Muscle of leg (tissue), 11 donors: ENCODE measurements around the gene PHACTR3. TPM values are rescaled to one million over a fixed set of nuclear protein-coding genes. Genes with fewer than 3 reads are reported as not detected.

Source experiments
- DNase-seq: peaks from one replicate; pipeline ENCODE4 v3.0.0; 2013
- H3K27ac ChIP-seq: one replicate; pipeline ENCODE4 v1.5.1; 2013; ENCODE audit warnings: mild to moderate bottlenecking, low read length, control low read depth
- H3K27me3 ChIP-seq: one replicate; pipeline ENCODE4 v1.6.1; 2013; ENCODE audit warnings: low read length; ENCODE audit not compliant: control insufficient read depth, insufficient read depth
- H3K36me3 ChIP-seq: one replicate; pipeline ENCODE4 v1.6.1; 2013; ENCODE audit warnings: low read length; ENCODE audit not compliant: control insufficient read depth, insufficient read depth
- H3K4me1 ChIP-seq: one replicate; pipeline ENCODE4 v1.6.1; 2013; ENCODE audit warnings: low read length; ENCODE audit not compliant: control insufficient read depth, insufficient read depth
- H3K4me3 ChIP-seq: one replicate; pipeline ENCODE4 v1.5.1; 2013; ENCODE audit warnings: low read length, control low read depth
- H3K9me3 ChIP-seq: replicated peaks from 2 replicates; pipeline ENCODE4 v1.6.1; 2013; ENCODE audit warnings: low read depth, low read length; ENCODE audit not compliant: control insufficient read depth
- WGBS: methylation state at CpG from one replicate; pipeline ENCODE4 v1.1.5; 2013; ENCODE audit warnings: missing lambda C conversion rate; ENCODE audit not compliant: insufficient coverage; 5-methylcytosine and 5-hydroxymethylcytosine counted together
- polyA plus RNA-seq, 8 donors: library from polyadenylated mRNA; unstranded; fragments of 120-200 nt; gene quantifications; one replicate each; pipeline versions ENCODE4 v1.2.1 to v1.2.3, GENCODE V29; 2013; ENCODE audit warnings: inconsistent platforms in 1 of 8, low replicate concordance in 1 of 8; ENCODE audit not compliant: insufficient read length in 8 of 8, insufficient read depth in 1 of 8
- total RNA-seq: library from RNA; stranded (reverse); fragments of 120-200 nt; gene quantifications from one replicate; pipeline ENCODE4 v1.2.4, GENCODE V29; 2013

PHACTR3 gene
- total and polyA plus RNA-seq, 9 donors = 4.7 to 17.0 (median 9.9) TPM

DNA sequence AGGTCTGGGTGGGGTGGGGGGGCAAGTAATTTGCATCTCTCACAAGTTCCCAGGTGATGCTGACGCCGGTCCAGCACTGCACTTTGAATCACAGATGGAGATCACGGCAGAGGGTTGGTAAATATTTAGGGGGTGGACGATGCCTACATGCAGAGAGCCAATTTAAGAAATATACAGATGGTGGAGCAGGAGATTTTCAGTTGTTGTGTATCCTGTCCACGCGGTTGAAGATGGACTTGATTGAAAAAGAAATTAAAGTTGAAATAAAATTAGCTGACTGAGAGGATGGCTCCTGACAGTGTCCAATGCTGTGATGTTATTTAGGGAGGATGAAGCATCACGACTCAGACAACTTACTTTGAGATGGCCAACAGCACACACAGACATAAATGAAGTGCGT, 74.6 kb downstream of the PHACTR3 start:
- no peak overlapping the region for H3K27ac ChIP-seq
- H3K27me3 ChIP-seq = peaks cover 2% of the 10 kb centered on the region
- no peaks in the 10 kb centered on the region for H3K4me1 ChIP-seq
- DNase-seq = no peak
- H3K9me3 ChIP-seq = no peaks in the 10 kb centered on the region
- 64% methylated on average over 6 of the region's 8 CpGs for WGBS
- no peak overlapping the region for H3K4me3 ChIP-seq
- no peaks in the 10 kb centered on the region for H3K36me3 ChIP-seq

DNA sequence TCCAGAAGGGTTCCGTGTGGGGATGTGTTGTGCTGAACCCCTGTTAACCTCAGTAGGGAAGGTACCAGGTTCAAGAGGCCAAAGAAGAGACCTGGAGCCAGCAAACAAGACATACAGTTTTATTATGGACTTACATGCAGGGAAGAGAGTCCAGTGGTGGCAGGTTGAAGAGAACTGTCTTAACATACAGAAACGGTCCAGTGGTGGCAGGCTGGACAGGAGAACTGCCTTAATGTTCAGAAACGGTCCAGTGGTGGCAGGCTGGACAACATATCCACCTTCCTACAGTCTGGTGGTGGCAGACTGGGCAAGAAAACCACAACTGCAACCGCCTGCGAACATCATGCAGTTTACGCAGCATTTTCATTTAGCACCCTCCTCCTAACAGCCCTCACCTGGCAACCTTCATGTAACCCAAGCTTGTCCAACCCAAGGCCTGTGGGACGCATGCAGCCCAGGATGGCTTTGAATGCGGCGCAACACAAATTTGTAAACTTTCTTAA, 75.9 kb downstream of the PHACTR3 start:
- H3K4me3 ChIP-seq = no peak overlapping the region
- no peak overlapping the region for H3K27ac ChIP-seq
- H3K27me3 ChIP-seq = peaks cover 2% of the 10 kb centered on the region
- no peaks in the 10 kb centered on the region for H3K4me1 ChIP-seq
- no peaks in the 10 kb centered on the region for H3K36me3 ChIP-seq
- no peaks in the 10 kb centered on the region for H3K9me3 ChIP-seq
- WGBS = 93% methylated on average over 4 of the region's 9 CpGs
- DNase-seq = no peak

DNA sequence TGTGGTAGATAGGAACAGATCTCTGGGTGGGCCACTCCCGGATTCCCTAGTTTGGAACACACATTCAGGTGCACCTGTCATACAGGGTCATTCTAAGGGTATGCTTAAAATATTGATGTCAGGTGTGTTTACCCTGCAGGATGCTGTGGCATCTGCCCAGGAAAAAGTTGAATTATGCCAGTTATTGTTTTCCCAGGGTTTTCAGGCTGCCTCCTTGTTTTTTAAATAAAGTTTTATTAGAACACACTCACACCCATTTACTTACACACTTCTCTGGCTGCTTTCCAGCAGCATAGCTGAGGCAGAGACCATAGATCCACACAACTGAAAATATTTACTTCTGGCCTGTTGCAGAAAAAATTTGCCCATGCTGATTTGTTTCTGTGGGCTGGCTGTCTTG, 76.5 kb downstream of the PHACTR3 start:
- no peak for DNase-seq
- no peak overlapping the region for H3K27ac ChIP-seq
- H3K9me3 ChIP-seq = no peaks in the 10 kb centered on the region
- peaks cover 2% of the 10 kb centered on the region for H3K27me3 ChIP-seq
- no peak overlapping the region for H3K4me3 ChIP-seq
- H3K36me3 ChIP-seq = no peaks in the 10 kb centered on the region
- no peaks in the 10 kb centered on the region for H3K4me1 ChIP-seq
- WGBS = 90% methylated on average over 1 of the region's 1 CpG

DNA sequence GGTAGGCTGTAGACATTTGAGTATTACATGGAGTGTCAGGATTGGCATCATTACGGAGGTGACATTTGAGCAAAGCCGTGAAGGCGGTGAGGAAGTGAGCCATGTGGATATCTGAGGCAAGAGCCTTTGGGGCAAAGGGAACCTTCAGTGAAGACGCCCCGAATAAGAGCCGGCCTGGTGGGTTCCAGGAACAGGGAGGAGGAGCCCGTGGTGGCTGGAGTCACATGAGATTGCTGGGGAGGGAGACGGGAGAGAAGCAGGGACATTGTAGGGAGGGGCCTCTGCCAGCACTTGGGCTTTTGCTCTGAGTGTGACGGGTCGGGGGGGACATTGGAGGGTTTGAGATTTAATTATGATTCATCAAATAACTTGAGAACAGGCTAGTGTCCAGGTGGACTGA, 78.3 kb downstream of the PHACTR3 start:
- Histone ChIP-seq H3K36me3 (no peaks in the 10 kb centered on the region), H3K27ac (no peak overlapping the region), H3K4me3 (no peak overlapping the region), H3K9me3 (no peaks in the 10 kb centered on the region), H3K27me3 (peaks cover 2% of the 10 kb centered on the region), H3K4me1 (no peaks in the 10 kb centered on the region)
- no peak for DNase-seq
- WGBS = 74% methylated on average over 10 of the region's 10 CpGs

DNA sequence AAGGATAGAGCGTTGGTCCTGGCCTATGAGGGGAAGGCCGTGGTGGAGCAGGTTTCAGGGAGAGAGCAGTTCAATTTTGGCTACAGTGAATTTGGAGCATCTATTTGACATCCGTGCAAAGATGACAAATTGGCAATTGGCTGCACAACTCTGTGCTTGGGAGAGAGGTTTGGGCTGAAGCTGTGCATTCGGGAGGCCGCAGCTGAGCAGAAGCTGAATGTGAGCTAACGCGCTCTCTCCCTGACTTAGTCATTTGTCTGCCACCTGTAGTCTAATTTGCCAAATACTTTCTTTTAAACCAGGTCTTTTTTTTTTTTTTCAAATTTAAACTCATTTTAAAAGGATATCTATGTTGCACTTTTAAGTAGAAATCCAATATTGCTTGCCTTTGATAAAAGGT, 78.8 kb downstream of the PHACTR3 start:
- Histone ChIP-seq H3K27ac (no peak overlapping the region), H3K9me3 (no peaks in the 10 kb centered on the region), H3K27me3 (peaks cover 2% of the 10 kb centered on the region), H3K36me3 (no peaks in the 10 kb centered on the region), H3K4me3 (no peak overlapping the region), H3K4me1 (no peaks in the 10 kb centered on the region)
- 90% methylated on average over 5 of the region's 7 CpGs for WGBS
- no peak for DNase-seq

DNA sequence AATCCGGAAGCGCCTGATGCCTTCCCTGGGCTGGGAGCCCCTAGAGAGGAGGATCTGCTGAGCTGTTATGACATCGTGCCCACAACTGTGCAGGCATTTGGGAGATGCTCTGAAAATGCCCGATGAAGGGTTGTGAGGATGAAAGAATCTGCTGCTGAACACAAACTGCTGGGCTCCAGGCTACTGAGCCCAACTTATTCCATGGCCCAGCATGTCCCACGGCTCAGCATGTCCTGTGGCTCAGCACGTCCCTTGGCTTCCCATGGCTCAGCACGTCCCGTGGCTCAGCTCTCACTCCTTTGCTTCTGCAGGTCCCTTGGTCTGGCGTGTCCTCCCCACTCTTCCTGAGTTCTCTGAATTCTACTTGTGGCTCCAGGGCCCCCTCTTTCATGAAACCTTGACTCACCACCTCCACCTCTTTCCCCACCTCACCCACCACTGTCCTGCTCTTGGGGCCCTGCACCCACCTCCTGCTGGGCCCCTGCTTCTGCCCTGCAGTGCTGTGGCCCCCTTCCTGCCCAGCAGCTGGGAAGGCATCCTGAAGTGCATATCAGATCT, 80.4 kb downstream of the PHACTR3 start:
- WGBS = 84% methylated on average over 7 of the region's 9 CpGs
- no peak for DNase-seq
- no peaks in the 10 kb centered on the region for H3K4me1 ChIP-seq
- H3K27ac ChIP-seq = no peak overlapping the region
- no peaks in the 10 kb centered on the region for H3K36me3 ChIP-seq
- H3K4me3 ChIP-seq = no peak overlapping the region
- H3K9me3 ChIP-seq = no peaks in the 10 kb centered on the region
- no peaks in the 10 kb centered on the region for H3K27me3 ChIP-seq

DNA sequence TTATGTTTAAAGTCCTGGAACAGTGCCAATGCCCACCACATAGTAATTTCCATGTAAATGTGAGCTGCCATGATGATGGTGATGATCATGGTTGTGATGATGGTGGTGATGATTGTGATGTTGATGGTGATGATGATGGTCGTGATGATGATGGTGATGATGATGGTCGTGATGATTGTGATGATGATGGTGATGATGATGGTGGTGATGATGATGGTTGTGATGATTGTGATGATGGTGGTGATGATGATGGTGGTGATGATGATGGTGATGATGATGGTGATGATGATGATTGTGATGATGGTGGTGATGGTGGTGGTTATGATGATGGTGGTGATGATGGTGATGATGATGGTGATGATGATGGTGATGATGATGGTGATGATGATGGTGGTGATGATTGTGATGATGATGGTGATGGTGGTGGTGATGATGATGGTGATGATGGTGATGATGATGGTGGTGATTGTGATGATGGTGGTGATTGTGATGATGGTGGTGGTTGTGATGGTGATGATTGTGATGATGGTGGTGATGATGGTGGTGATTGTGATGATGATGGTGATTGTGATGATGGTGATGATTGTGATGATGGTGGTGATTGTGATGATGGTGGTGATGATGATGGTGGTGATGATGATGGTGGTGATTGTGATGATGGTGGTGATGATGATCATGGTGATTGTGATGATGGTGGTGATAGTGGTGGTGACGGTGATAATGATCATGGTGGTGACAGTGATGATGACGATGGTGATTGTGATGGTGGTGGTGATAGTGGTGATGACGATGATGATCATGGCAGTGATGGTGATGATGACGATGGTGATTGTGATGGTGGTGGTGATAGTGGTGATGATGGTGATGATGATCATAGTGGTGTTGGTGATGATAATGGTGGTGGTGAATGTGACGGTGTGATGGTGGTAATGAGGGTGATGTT, 82.3 kb downstream of the PHACTR3 start:
- H3K4me3 ChIP-seq = no peak overlapping the region
- H3K4me1 ChIP-seq = no peaks in the 10 kb centered on the region
- H3K9me3 ChIP-seq = no peaks in the 10 kb centered on the region
- no peak overlapping the region for H3K27ac ChIP-seq
- WGBS = 96% methylated on average over 7 of the region's 7 CpGs
- H3K36me3 ChIP-seq = no peaks in the 10 kb centered on the region
- H3K27me3 ChIP-seq = no peaks in the 10 kb centered on the region
- DNase-seq = no peak

DNA sequence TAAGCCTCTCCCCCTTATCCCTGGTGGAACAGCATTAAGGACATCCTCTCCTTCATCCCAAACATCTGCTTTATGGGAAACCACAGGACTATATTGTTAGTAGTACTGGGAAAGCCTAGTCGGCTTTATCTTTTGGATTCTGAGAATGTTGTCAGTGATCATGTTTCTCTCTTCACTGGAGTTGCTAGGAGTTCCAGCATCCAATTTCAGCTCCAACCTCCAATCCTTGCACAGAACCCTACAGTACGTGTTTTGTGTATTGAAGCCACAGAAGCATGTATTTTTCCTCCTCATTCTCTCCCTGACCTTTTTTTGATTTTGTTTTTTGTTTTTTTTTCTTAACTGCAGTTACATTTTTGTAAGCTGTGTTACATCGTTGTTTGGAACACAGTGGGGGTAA, 84.0 kb downstream of the PHACTR3 start:
- Histone ChIP-seq H3K36me3 (no peaks in the 10 kb centered on the region), H3K27ac (no peak overlapping the region), H3K4me3 (no peak overlapping the region), H3K4me1 (no peaks in the 10 kb centered on the region), H3K9me3 (no peaks in the 10 kb centered on the region), H3K27me3 (no peaks in the 10 kb centered on the region)
- no CpG with 5 or more reads among the region's 3 CpGs for WGBS
- DNase-seq = peak; percentile 43

DNA sequence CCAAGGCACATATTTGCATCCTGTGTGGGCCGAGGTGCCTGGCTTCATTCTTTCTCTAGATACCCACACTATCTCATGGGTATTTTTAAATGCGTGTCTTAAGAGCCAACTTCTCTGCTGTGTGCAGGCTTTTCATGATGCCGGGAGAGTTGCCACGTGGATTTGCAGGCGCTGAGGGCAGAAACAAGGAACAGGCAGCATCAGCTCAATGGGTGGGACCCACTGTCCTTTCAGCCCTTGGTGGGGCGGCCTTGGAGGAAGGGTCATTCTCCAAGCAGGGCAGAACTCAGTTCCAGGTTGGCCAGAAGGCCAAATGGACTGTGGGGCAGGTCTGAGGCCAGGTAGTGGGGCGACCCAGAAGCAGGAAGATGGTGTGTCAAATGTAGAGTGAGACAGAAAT, 84.7 kb downstream of the PHACTR3 start:
- no peaks in the 10 kb centered on the region for H3K4me1 ChIP-seq
- H3K36me3 ChIP-seq = no peaks in the 10 kb centered on the region
- DNase-seq = no peak
- H3K4me3 ChIP-seq = no peak overlapping the region
- WGBS = 76% methylated on average over 6 of the region's 7 CpGs
- no peaks in the 10 kb centered on the region for H3K9me3 ChIP-seq
- H3K27ac ChIP-seq = no peak overlapping the region
- no peaks in the 10 kb centered on the region for H3K27me3 ChIP-seq

DNA sequence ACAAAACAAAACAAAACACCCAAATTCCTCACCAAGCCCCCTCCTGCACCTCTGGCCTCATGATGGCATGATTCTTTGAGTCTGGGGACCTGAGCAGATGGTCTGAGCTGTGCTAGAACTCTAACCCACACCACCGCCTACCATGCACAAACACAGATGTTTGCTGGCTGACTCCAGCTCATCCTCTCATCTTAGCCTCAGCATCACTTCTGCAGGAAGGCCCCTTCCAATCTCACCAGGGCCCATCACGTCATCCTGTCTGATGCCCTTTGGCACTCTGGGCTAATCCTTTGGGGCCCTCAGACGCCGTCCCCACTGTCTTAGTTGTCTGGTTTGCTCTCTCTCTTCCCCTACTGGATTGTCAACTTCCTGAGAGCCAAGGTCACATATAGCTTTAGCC, 85.8 kb downstream of the PHACTR3 start:
- Histone ChIP-seq H3K4me3 (no peak overlapping the region), H3K36me3 (no peaks in the 10 kb centered on the region), H3K4me1 (no peaks in the 10 kb centered on the region), H3K27me3 (no peaks in the 10 kb centered on the region), H3K27ac (no peak overlapping the region), H3K9me3 (no peaks in the 10 kb centered on the region)
- WGBS = 75% methylated on average over 2 of the region's 4 CpGs
- no peak for DNase-seq
